HCT116 (cell line): ENCODE results near the gene LTBP4. TPM values are rescaled to one million over a fixed set of nuclear protein-coding genes. Genes with fewer than 3 reads are reported as not detected.

Source experiments
- ATAC-seq: fragments of 200-7000 bp; cut with Tn5 transposase; 2 replicates; pipeline ENCODE4 v1.9.1; 2020; ENCODE audit warnings: mild to moderate bottlenecking, moderate library complexity
- BruUV-seq: library from RNA; stranded (reverse); fragments of 400-500 nt; replicated peaks from 2 replicates; lab custom pipeline; 2021; lab: Mats Ljungman, UMichigan
- CTCF ChIA-PET: fragments of 300-600 bp; sonication (Branson Sonifier 250); formaldehyde crosslinking; loops from one replicate; lab custom pipeline; 2021; ENCODE audit warnings: antibody characterized with exemption; lab: Charles Lee
- POLR2A ChIA-PET: fragments of 300-600, 350-600 bp; sonication (Branson Sonifier 250); formaldehyde crosslinking; loops from one replicate; lab custom pipeline; 2021; ENCODE audit warnings: antibody characterized with exemption; lab: Charles Lee
- RAD21 ChIA-PET, 2 experiments: fragments of 300-600 bp; sonication (Branson Sonifier 250); formaldehyde crosslinking; loops; one replicate each; lab custom pipeline; 2023; ENCODE audit warnings: low total read pairs in 2 of 2; ENCODE audit not compliant: uncharacterized antibody in 2 of 2, unreplicated experiment in 2 of 2, low non-redundant PET in 1 of 2; lab: Charles Lee
- DNase-seq: peaks from one replicate; pipeline ENCODE4 v3.0.0-alpha.2; 2010; ENCODE audit warnings: low read depth, low spot score
- H2AFZ ChIP-seq: fragments of 200-600 bp; shearing (Covaris generic), sonication (generic); 2 replicates; pipeline ENCODE4 v1.6.1; 2017; ENCODE audit warnings: low read depth, mixed run types, mixed read lengths, antibody characterized with exemption, low read length; ENCODE audit not compliant: poor library complexity, severe bottlenecking
- H3K27ac ChIP-seq: 2 replicates; pipeline ENCODE4 v1.5.1; 2012; ENCODE audit warnings: low read depth, low read length
- H3K27me3 ChIP-seq: fragments of 200-600 bp; sonication (generic); 2 replicates; pipeline ENCODE4 v1.6.1; 2016; ENCODE audit warnings: mixed run types, low read length, mixed read lengths; ENCODE audit not compliant: insufficient read depth
- H3K36me3 ChIP-seq, 2 experiments: fragments of 200-500 bp in 1 of 2; fragments of 200-600 bp in 1 of 2; sonication (Bioruptor generic) in 1 of 2; sonication (generic) in 1 of 2; 2 replicates each; pipeline versions ENCODE4 v1.5.1 to v1.6.1; 2014 to 2016; ENCODE audit warnings: low read length in 2 of 2, inconsistent platforms in 1 of 2, mixed read lengths in 1 of 2, mixed run types in 1 of 2; ENCODE audit not compliant: insufficient read depth in 2 of 2, control insufficient read depth in 1 of 2
- H3K4me1 ChIP-seq, 2 experiments: fragments of 200-600 bp in 1 of 2; sonication (generic) in 1 of 2; 2 replicates each; pipeline versions ENCODE4 v1.5.1 to v1.6.1; 2012 to 2017; ENCODE audit warnings: low read length in 2 of 2, inconsistent platforms in 1 of 2, mild to moderate bottlenecking in 1 of 2, mixed read lengths in 1 of 2, mixed run types in 1 of 2, moderate library complexity in 1 of 2; ENCODE audit not compliant: insufficient read depth in 2 of 2, control insufficient read depth in 1 of 2
- H3K4me2 ChIP-seq: fragments of 200-600 bp; sonication (generic); 2 replicates; pipeline ENCODE4 v1.6.1; 2017; ENCODE audit warnings: mixed run types, low read length, mixed read lengths
- H3K4me3 ChIP-seq, 2 experiments: fragments of 200-600 bp in 1 of 2; sonication (generic) in 1 of 2; replicated peaks in 1 of 2; 2 replicates each; pipeline ENCODE4 v1.5.1; 2011 to 2016; ENCODE audit warnings: low read length in 2 of 2, control low read depth in 1 of 2, low read depth in 1 of 2, mild to moderate bottlenecking in 1 of 2, mixed read lengths in 1 of 2, mixed run types in 1 of 2
- H3K79me2 ChIP-seq: fragments of 200-600 bp; sonication (generic); 2 replicates; pipeline ENCODE4 v1.6.1; 2017; ENCODE audit warnings: mild to moderate bottlenecking, mixed run types, low read length, moderate library complexity, mixed read lengths; ENCODE audit not compliant: insufficient read depth
- H3K9ac ChIP-seq: fragments of 200-600 bp; sonication (generic); 2 replicates; pipeline ENCODE4 v1.6.1; 2016; ENCODE audit warnings: low read length, mixed read lengths
- H3K9me2 ChIP-seq: fragments of 200-600 bp; sonication (generic), shearing (Covaris generic); 2 replicates; pipeline ENCODE4 v1.6.1; 2017; ENCODE audit warnings: mixed run types, mild to moderate bottlenecking, moderate library complexity; ENCODE audit not compliant: insufficient read depth
- H3K9me3 ChIP-seq, 2 experiments: fragments of 200-500 bp in 1 of 2; fragments of 200-600 bp in 1 of 2; sonication (Bioruptor generic) in 1 of 2; sonication (generic) in 1 of 2; 2 replicates each; pipeline ENCODE4 v1.6.1; 2014 to 2017; ENCODE audit warnings: low read length in 2 of 2, mixed read lengths in 2 of 2, inconsistent platforms in 1 of 2, low read depth in 1 of 2, mild to moderate bottlenecking in 1 of 2, mixed run types in 1 of 2, moderate library complexity in 1 of 2; ENCODE audit not compliant: control insufficient read depth in 1 of 2, insufficient read depth in 1 of 2
- H4K20me1 ChIP-seq: fragments of 200-600 bp; sonication (generic), shearing (Covaris generic); 2 replicates; pipeline ENCODE4 v1.6.1; 2017; ENCODE audit warnings: mixed run types, mild to moderate bottlenecking, moderate library complexity; ENCODE audit not compliant: insufficient read depth
- CBX3 ChIP-seq: IDR thresholded peaks from 2 replicates; pipeline ENCODE4 v1.6.1; 2012; ENCODE audit warnings: low read depth
- EGR1 ChIP-seq: IDR thresholded peaks from 2 replicates; pipeline ENCODE4 v1.6.1; 2012; ENCODE audit warnings: low read depth
- FOSL1 ChIP-seq: IDR thresholded peaks from 2 replicates; pipeline ENCODE4 v1.6.1; 2012; ENCODE audit warnings: low read depth
- JUND ChIP-seq: IDR thresholded peaks from 2 replicates; pipeline ENCODE4 v1.6.1; 2012
- POLR2A ChIP-seq: IDR thresholded peaks from 2 replicates; pipeline ENCODE4 v1.7.0; 2011; ENCODE audit warnings: borderline replicate concordance; ENCODE audit not compliant: insufficient read depth, insufficient read length; ENCODE audit errors: extremely low read depth
- RAD21 ChIP-seq: IDR thresholded peaks from 2 replicates; pipeline ENCODE4 v1.6.1; 2012; ENCODE audit warnings: low read depth, mild to moderate bottlenecking
- SP1 ChIP-seq: IDR thresholded peaks from 2 replicates; pipeline ENCODE4 v1.6.1; 2012; ENCODE audit warnings: low read depth
- ZFX ChIP-seq: fragments of 450-650 bp; IDR thresholded peaks from 2 replicates; pipeline ENCODE4 v1.6.1; 2017
- intact Hi-C: fragments of 100-400 bp; cut with micrococcal nuclease; formaldehyde crosslinking; loops from 2 replicates; pipeline ENCODE4 v1.10.0; 2022
- total RNA-seq: library from RNA; stranded (reverse); gene quantifications from one replicate; pipeline ENCODE4 v1.2.1, GENCODE V29; 2021; ENCODE audit not compliant: unreplicated experiment
- TF ChIP-seq, protein P1 (sequence below): IDR thresholded peaks from 2 replicates; pipeline ENCODE4 v1.6.1; 2012; ENCODE audit warnings: low read depth
- TF ChIP-seq, protein P2 (sequence below), 3 experiments: fragments of 200-600 bp in 1 of 3; sonication (generic) in 1 of 3; IDR thresholded peaks in 2 of 3; conservative IDR thresholded peaks in 1 of 3; 2 replicates each; pipeline ENCODE4 v1.5.1; 2012 to 2017; ENCODE audit warnings: low read depth in 2 of 3, low read length in 2 of 3, antibody characterized with exemption in 1 of 3, borderline replicate concordance in 1 of 3, control low read depth in 1 of 3, mild to moderate bottlenecking in 1 of 3, mixed read lengths in 1 of 3, mixed run types in 1 of 3, moderate library complexity in 1 of 3; ENCODE audit not compliant: insufficient read depth in 1 of 3
- TF ChIP-seq, protein P3 (sequence below): IDR thresholded peaks from 2 replicates; pipeline ENCODE4 v1.6.1; 2012
- TF ChIP-seq, protein P4 (sequence below): IDR thresholded peaks from 2 replicates; pipeline ENCODE4 v1.6.1; 2011; ENCODE audit warnings: mild to moderate bottlenecking, low read length, moderate library complexity; ENCODE audit not compliant: insufficient replicate concordance; ENCODE audit errors: extremely low read depth

Gene LTBP4
- total RNA-seq, 1 experiment from 2014 or later, result 310 TPM

DNA sequence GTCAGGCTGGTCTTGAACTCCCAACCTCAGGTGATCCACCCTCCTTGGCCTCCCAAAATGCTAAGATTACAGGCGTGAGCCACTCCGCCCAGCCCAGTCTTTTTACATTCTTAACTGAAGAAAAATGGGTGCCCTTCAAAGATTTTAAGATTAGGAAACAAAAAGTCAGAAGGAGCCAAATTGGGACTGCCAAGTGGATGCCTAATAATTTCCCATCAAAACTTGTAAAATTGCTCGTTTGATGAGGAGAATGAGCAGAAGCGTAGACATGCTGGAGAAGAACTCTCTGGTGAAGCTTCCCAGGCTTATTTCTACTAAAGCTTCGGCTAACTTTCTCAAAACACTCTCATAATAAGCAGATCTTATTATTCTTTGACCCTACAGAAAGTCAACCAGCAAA lies 57.9 kb downstream of the LTBP4 start:
- intact Hi-C loops, result no loop called here
- POLR2A ChIA-PET, result no interaction called here
- CTCF ChIA-PET, result interaction anchor here (2.6 to 2.7 kb wide), 2 partner anchors 25 to 148 kb away, joined by 5 to 8 read pairs; no protein-coding TSS in a partner anchor

DNA sequence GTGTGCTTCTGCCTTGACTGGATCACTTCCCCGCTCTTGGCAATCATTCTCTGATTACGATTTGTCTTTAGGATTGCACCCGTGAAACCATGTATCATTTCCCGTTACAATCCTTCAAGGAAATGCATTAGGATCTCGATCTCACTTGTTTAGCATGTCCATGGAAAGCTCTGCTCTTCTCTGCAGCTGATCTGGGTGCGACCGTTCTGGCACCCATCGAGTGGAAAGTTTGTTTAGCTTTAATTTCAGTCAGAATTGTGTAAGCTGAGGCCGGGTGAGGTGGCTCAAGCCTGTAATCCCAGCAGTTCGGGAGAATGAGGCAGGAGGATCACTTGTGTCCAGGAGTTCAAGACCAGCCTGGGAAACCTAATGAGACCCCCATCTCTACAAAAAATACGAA lies 58.4 kb downstream of the LTBP4 start:
- TF ChIP-seq EGR1, result no peak
- TF ChIP-seq, protein P1, sequence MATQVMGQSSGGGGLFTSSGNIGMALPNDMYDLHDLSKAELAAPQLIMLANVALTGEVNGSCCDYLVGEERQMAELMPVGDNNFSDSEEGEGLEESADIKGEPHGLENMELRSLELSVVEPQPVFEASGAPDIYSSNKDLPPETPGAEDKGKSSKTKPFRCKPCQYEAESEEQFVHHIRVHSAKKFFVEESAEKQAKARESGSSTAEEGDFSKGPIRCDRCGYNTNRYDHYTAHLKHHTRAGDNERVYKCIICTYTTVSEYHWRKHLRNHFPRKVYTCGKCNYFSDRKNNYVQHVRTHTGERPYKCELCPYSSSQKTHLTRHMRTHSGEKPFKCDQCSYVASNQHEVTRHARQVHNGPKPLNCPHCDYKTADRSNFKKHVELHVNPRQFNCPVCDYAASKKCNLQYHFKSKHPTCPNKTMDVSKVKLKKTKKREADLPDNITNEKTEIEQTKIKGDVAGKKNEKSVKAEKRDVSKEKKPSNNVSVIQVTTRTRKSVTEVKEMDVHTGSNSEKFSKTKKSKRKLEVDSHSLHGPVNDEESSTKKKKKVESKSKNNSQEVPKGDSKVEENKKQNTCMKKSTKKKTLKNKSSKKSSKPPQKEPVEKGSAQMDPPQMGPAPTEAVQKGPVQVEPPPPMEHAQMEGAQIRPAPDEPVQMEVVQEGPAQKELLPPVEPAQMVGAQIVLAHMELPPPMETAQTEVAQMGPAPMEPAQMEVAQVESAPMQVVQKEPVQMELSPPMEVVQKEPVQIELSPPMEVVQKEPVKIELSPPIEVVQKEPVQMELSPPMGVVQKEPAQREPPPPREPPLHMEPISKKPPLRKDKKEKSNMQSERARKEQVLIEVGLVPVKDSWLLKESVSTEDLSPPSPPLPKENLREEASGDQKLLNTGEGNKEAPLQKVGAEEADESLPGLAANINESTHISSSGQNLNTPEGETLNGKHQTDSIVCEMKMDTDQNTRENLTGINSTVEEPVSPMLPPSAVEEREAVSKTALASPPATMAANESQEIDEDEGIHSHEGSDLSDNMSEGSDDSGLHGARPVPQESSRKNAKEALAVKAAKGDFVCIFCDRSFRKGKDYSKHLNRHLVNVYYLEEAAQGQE, result no peak
- TF ChIP-seq, protein P2, sequence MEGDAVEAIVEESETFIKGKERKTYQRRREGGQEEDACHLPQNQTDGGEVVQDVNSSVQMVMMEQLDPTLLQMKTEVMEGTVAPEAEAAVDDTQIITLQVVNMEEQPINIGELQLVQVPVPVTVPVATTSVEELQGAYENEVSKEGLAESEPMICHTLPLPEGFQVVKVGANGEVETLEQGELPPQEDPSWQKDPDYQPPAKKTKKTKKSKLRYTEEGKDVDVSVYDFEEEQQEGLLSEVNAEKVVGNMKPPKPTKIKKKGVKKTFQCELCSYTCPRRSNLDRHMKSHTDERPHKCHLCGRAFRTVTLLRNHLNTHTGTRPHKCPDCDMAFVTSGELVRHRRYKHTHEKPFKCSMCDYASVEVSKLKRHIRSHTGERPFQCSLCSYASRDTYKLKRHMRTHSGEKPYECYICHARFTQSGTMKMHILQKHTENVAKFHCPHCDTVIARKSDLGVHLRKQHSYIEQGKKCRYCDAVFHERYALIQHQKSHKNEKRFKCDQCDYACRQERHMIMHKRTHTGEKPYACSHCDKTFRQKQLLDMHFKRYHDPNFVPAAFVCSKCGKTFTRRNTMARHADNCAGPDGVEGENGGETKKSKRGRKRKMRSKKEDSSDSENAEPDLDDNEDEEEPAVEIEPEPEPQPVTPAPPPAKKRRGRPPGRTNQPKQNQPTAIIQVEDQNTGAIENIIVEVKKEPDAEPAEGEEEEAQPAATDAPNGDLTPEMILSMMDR (IDR thresholded peaks at IDR 0.05 in 2 of 3, conservative IDR thresholded peaks at IDR 0.05 in 1 of 3; ENCODE audit: borderline replicate concordance in 1 of 3, insufficient read depth in 1 of 3, low read depth in 2 of 3, low read length in 2 of 3), result no peak
- Histone ChIP-seq H3K9ac (no peak overlapping the region), H3K9me2 (no peaks in the 10 kb centered on the region), H2AFZ (no peak overlapping the region), H4K20me1 (no peaks in the 10 kb centered on the region), H3K9me3 (no peaks in the 10 kb centered on the region), H3K27me3 (no peaks in the 10 kb centered on the region), H3K4me1 (peaks cover 12 to 31% of the 10 kb centered on the region in 2 experiments), H3K36me3 (no peaks in the 10 kb centered on the region), H3K4me3 (no peak overlapping the region), H3K4me2 (no peak overlapping the region), H3K79me2 (no peaks in the 10 kb centered on the region), H3K27ac (no peak overlapping the region)
- ATAC-seq, result no peak
- RAD21 ChIA-PET, result no interaction called here
- intact Hi-C loops, result no loop called here
- no TSS peak for BruUV-seq
- CTCF ChIA-PET, result interaction anchor here (2.6 kb wide), 1 partner anchor 148 kb away, joined by 5 read pairs; no protein-coding TSS in a partner anchor
- POLR2A ChIA-PET, result no interaction called here
- DNase-seq, result no peak

More for the DNA sequence above, 57.9 kb downstream of the LTBP4 start:
- Histone ChIP-seq H3K9ac (no peak overlapping the region), H4K20me1 (no peaks in the 10 kb centered on the region), H3K9me2 (no peaks in the 10 kb centered on the region), H2AFZ (no peak overlapping the region), H3K27ac (no peak overlapping the region), H3K4me1 (peaks cover 10 to 27% of the 10 kb centered on the region in 2 experiments), H3K4me2 (no peak overlapping the region), H3K9me3 (no peaks in the 10 kb centered on the region), H3K79me2 (no peaks in the 10 kb centered on the region), H3K36me3 (no peaks in the 10 kb centered on the region), H3K27me3 (no peaks in the 10 kb centered on the region), H3K4me3 (no peak overlapping the region)
- DNase-seq, result no peak
- BruUV-seq, result no TSS peak
- RAD21 ChIA-PET, result no interaction called here
- TF ChIP-seq CBX3 (no peak), JUND (no peak), ZFX (no peak), SP1 (no peak), RAD21 (no peak), FOSL1 (no peak), POLR2A (no peak)
- TF ChIP-seq, protein P3, sequence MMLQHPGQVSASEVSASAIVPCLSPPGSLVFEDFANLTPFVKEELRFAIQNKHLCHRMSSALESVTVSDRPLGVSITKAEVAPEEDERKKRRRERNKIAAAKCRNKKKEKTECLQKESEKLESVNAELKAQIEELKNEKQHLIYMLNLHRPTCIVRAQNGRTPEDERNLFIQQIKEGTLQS, result no peak
- TF ChIP-seq, protein P4, sequence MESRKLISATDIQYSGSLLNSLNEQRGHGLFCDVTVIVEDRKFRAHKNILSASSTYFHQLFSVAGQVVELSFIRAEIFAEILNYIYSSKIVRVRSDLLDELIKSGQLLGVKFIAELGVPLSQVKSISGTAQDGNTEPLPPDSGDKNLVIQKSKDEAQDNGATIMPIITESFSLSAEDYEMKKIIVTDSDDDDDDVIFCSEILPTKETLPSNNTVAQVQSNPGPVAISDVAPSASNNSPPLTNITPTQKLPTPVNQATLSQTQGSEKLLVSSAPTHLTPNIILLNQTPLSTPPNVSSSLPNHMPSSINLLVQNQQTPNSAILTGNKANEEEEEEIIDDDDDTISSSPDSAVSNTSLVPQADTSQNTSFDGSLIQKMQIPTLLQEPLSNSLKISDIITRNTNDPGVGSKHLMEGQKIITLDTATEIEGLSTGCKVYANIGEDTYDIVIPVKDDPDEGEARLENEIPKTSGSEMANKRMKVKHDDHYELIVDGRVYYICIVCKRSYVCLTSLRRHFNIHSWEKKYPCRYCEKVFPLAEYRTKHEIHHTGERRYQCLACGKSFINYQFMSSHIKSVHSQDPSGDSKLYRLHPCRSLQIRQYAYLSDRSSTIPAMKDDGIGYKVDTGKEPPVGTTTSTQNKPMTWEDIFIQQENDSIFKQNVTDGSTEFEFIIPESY, result no peak
- ATAC-seq, result no peak
